ENCODE measurements around the gene FUT4. TPM values are rescaled to one million over a fixed set of nuclear protein-coding genes. Genes with fewer than 3 reads are reported as not detected.

The FUT4 gene
- total RNA-seq, 1 donor = 4.3 TPM

DNA sequence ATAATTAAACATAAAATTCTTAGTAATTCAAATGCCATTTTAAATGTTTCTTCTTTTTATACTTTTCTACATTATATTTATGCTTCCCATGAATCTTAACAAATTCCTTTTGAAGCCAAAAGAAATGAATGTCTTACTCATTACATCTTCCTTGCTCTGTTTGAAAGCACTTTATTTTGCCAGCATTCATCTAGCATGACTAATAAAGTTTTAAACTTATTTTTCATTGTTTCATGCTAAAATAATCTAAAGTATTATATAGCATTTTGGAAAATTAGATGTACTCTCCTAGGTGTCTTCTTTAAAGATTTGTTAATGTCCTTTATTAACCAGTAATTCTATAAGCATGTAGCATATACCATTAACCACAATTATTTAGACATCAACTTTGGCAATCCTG lies 13.7 kb downstream of the FUT4 start:
- DNase-seq (ENCODE audit: low read depth) = no peak
- no peak for TF ChIP-seq CTCF (IDR thresholded peaks at IDR 0.05; ENCODE audit: insufficient read depth, low read depth, low read length)

DNA sequence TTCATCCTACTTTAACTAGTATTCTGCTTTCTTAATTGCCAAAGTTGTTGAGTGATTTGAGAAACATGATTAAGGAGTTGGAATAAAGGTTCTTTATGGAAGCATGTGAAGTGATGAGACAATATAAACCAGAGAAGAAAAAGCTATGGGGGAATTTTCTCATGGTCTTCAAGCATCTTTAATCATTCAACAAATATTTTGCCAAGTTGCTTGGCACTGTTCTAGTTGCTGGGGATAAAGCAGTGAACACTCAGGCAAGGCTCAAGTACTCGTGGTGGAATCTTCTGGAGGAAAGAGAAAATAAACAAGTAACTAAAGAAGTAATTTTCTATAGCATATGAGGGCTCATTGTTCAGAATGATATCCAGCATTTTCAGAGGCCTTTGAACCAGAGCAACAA lies 14.3 kb downstream of the FUT4 start:
- no peak for DNase-seq (ENCODE audit: low read depth)
- TF ChIP-seq CTCF (IDR thresholded peaks at IDR 0.05; ENCODE audit: insufficient read depth, low read depth, low read length) = no peak
- no peak overlapping the region for H3K4me3 ChIP-seq (ENCODE audit: low read depth, low read length)

More for the DNA sequence above, 13.7 kb downstream of the FUT4 start:
- H3K4me3 ChIP-seq (ENCODE audit: low read depth, low read length) = no peak overlapping the region

DNA sequence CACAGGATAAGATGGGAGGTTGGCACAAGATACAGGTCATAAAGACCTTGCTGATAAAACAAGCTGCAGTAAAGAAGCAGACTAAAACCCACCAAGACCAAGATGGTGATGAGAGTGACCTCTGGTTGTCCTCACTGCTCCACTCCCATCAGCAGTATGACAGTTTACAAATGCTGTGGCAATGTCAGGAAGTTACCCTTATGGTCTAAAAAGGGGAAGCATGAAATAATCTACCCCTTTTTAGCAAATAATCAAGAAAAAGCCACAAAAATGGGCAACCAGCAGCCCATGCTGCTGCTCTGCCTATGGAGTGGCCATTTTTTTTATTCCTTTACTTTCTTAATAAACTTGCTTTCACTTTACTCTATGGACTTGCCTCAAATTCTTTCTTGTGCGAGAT lies 14.7 kb downstream of the FUT4 start:
- TF ChIP-seq CTCF (IDR thresholded peaks at IDR 0.05; ENCODE audit: insufficient read depth, low read depth, low read length) = no peak
- DNase-seq (ENCODE audit: low read depth) = no peak
- H3K4me3 ChIP-seq (ENCODE audit: low read depth, low read length) = no peak overlapping the region

- DNase-seq (ENCODE audit: low read depth) = no peak
- no peak overlapping the region for H3K4me3 ChIP-seq (ENCODE audit: low read depth, low read length)
- TF ChIP-seq CTCF (IDR thresholded peaks at IDR 0.05; ENCODE audit: insufficient read depth, low read depth, low read length) = no peak
These were observed 15.2 kb downstream of the FUT4 start for GRCh38 chr11:94558932-94559331.

DNA sequence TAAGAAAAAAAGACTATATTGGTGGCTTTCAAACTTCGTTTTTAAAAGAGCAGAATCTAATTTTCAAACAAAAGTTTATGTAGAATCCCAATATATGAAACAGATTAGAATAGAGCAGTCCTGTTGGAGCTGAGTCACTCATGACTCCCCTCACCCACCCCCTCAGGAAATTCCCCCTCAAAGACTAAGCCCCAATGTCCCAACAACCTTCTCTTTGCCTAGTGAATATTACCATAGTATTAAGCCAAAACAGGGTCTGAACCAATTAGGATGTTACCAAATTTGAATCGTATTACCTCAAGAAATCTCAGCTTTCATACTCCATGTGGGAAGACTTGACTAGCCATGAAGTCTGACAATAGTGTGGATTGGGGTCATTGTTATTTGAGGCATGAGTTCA lies 15.6 kb downstream of the FUT4 start:
- no peak for TF ChIP-seq CTCF (IDR thresholded peaks at IDR 0.05; ENCODE audit: insufficient read depth, low read depth, low read length)
- no peak for DNase-seq (ENCODE audit: low read depth)
- no peak overlapping the region for H3K4me3 ChIP-seq (ENCODE audit: low read depth, low read length)

- DNase-seq (ENCODE audit: low read depth) = no peak
- TF ChIP-seq CTCF (IDR thresholded peaks at IDR 0.05; ENCODE audit: insufficient read depth, low read depth, low read length) = no peak
- H3K4me3 ChIP-seq (ENCODE audit: low read depth, low read length) = no peak overlapping the region
These were observed 17.1 kb downstream of the FUT4 start for GRCh38 chr11:94560834-94561233.

DNA sequence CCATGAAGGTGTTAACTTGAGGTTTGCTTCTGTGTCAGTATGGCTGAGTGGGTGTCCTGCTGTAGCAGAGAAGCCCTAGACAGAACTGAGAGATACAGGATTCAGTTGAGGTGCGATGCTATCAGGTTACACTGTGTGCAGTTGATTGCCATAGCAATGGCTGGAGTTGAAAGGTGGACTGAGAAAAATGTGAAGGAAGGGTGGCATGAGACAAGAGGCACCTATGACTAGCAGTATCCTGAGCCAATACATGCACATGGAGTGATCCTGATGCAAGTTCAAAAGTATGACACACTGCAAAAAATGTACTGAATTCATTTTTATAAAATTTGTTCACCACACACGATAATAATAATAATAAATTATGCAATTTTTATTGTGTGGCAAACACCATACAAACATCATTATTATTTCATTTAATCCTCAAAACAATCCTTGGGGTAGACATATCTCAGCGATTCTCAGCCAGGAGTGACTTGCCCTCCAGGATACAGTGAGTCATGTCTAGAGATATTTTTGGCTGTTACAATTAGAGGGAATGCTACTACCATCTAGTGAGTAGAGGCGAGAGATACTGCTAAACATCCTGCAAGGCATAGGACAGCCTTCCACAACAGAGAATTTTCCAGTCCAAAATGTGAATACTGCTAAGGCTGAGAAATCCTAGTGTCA lies 19.6 kb downstream of the FUT4 start:
- peak; percentile 46 for DNase-seq (ENCODE audit: low read depth)

More for the DNA sequence above, 19.6 kb downstream of the FUT4 start:
- peak; percentile 30 for TF ChIP-seq CTCF (IDR thresholded peaks at IDR 0.05; ENCODE audit: insufficient read depth, low read depth, low read length)
- H3K4me3 ChIP-seq (ENCODE audit: low read depth, low read length) = no peak overlapping the region
